ENCODE measurements around the gene IPO4. TPM values are rescaled to one million over a fixed set of nuclear protein-coding genes. Genes with fewer than 3 reads are reported as not detected.

IPO4 gene
- total and polyA plus RNA-seq, 2 of the 4 experiments (the other 2 are of a cell fraction) = 37.6 to 39.4 TPM

- Histone ChIP-seq H2BK20ac (ENCODE audit: low read depth, low read length) (no peak overlapping the region), H3K9me3 (ENCODE audit: control insufficient read depth, insufficient read depth, low read length) (no peaks in the 10 kb centered on the region), H2BK5ac (ENCODE audit: low read depth, low read length, poor library complexity, severe bottlenecking) (no peak overlapping the region), H3K4me3 (ENCODE audit: insufficient read depth, low read depth, low read length) (no peak overlapping the region), H3K23ac (ENCODE audit: low read depth, low read length) (no peak overlapping the region), H2AFZ (replicated peaks; ENCODE audit: low read length, poor library complexity) (no peak overlapping the region), H4K8ac (ENCODE audit: low read depth in 2 of 2, low read length in 2 of 2) (no peak overlapping the region), H3K4me2 (ENCODE audit: low read depth, low read length) (no peak overlapping the region), H2AK9ac (replicated peaks; ENCODE audit: low read depth, low read length, poor library complexity) (no peak overlapping the region), H3K27me3 (ENCODE audit: control insufficient read depth, insufficient read depth, low read length) (no peaks in the 10 kb centered on the region), H3K9me1 (ENCODE audit: insufficient read depth, low read length) (no peaks in the 10 kb centered on the region), H3K36me3 (ENCODE audit: control insufficient read depth, insufficient read depth, low read length) (peaks cover 62% of the 10 kb centered on the region), H3K9ac (ENCODE audit: low read depth, low read length) (no peak overlapping the region), H3K27ac (ENCODE audit: insufficient read depth, low read length) (no peak overlapping the region), H3K4me1 (ENCODE audit: control insufficient read depth, insufficient read depth, low read length) (peaks cover 2% of the 10 kb centered on the region; the same call in 1 of the 2 replicates), H3K4ac (ENCODE audit: low read depth, low read length) (no peak overlapping the region), H4K5ac (ENCODE audit: low read depth, low read length) (no peak overlapping the region), H4K20me1 (ENCODE audit: insufficient read depth, low read length) (no peaks in the 10 kb centered on the region), H3K56ac (ENCODE audit: extremely low read depth, insufficient read depth, low read length) (no peak overlapping the region), H3K79me1 (ENCODE audit: low read depth in 1 of 2, low read length in 2 of 2) (no peaks in the 10 kb centered on the region; a peak in 1 of 4 replicates), H2BK120ac (ENCODE audit: low read depth, low read length) (no peak overlapping the region), H3K18ac (ENCODE audit: low read depth, low read length) (no peak overlapping the region), H2AK5ac (ENCODE audit: low read depth, low read length) (no peak overlapping the region), H2BK15ac (ENCODE audit: low read depth, low read length) (no peak overlapping the region), H3K14ac (replicated peaks; ENCODE audit: low read depth, low read length) (no peak overlapping the region), H4K91ac (ENCODE audit: insufficient read depth, low read depth, low read length) (no peak overlapping the region)
- intact Hi-C loops (cut with micrococcal nuclease) (no loop called here), dilution Hi-C loops (cut with HindIII; ENCODE audit: low sequenced_read_pairs, unreplicated experiment) (no loop called here), in situ Hi-C loops (cut with MboI; ENCODE audit: low sequenced_read_pairs) (no loop called here)
- WGBS, 2 experiments (ENCODE audit: extremely low coverage in 2 of 2, insufficient read length in 1 of 2) = no CpG with 5 or more reads among the region's 12 CpGs
- DNase-seq (no peak), ATAC-seq (ENCODE audit: low read depth) (no peak)
- ChIA-PET CTCF (no interaction called here), POLR2A (ENCODE audit: unreplicated experiment) (no interaction called here)
- TF ChIP-seq RAD21 (IDR thresholded peaks at IDR 0.05; ENCODE audit: low read length) (no peak), BHLHE40 (IDR thresholded peaks at IDR 0.05; ENCODE audit: low read depth, low read length) (no peak), CHD1 (IDR thresholded peaks at IDR 0.05; ENCODE audit: low read depth, low read length) (no peak), SMC3 (IDR thresholded peaks at IDR 0.05; ENCODE audit: low read depth, low read length) (no peak), CTCF (conservative IDR thresholded peaks at IDR 0.05; ENCODE audit: low read depth, low read length) (no peak), CEBPB (IDR thresholded peaks at IDR 0.05; ENCODE audit: low read depth, low read length) (no peak), USF2 (IDR thresholded peaks at IDR 0.05; ENCODE audit: low read depth, low read length) (no peak), MAFK (IDR thresholded peaks at IDR 0.05; ENCODE audit: low read depth, low read length) (no peak), ELK1 (IDR thresholded peaks at IDR 0.05; ENCODE audit: borderline replicate concordance, low read depth, low read length) (no peak)
- BruUV-seq (replicated peaks) = no TSS peak
Observed at GRCh38 chr14:24178399-24179178, 10.0 kb downstream of the IPO4 start.
